Psoas muscle (tissue), 8 donors: ENCODE measurements around the gene LRBA. TPM values are rescaled to one million over a fixed set of nuclear protein-coding genes. Genes with fewer than 3 reads are reported as not detected.

Experiments
- ATAC-seq, 4 donors: fragments of 200-7000 bp; cut with Tn5 transposase; one replicate each; pipeline ENCODE4 v1.9.1; 2020; ENCODE audit warnings: moderate library complexity in 3 of 4, mild to moderate bottlenecking in 2 of 4
- DNase-seq, 2 donors: peaks; one replicate each; pipeline ENCODE4 v3.0.0-alpha.2; 2020
- H3K27ac ChIP-seq: fragments of 200-600 bp; one replicate; pipeline ENCODE4 v1.8.0; 2022
- H3K27me3 ChIP-seq, 3 donors: fragments of 200-600 bp in 1 of 3; one replicate each; pipeline versions ENCODE4 v1.6.1 to v1.8.0; 2013 to 2022; ENCODE audit warnings: low read length in 2 of 3, mild to moderate bottlenecking in 2 of 3, moderate library complexity in 1 of 3; ENCODE audit not compliant: insufficient read depth in 3 of 3
- H3K36me3 ChIP-seq, 2 donors: fragments of 200-600 bp in 1 of 2; one replicate each; pipeline versions ENCODE4 v1.6.1 to v1.8.0; 2013 to 2022; ENCODE audit warnings: low read depth in 1 of 2, mild to moderate bottlenecking in 1 of 2, moderate library complexity in 1 of 2; ENCODE audit not compliant: insufficient read depth in 1 of 2
- H3K4me1 ChIP-seq: fragments of 200-600 bp; one replicate; pipeline ENCODE4 v1.8.0; 2022
- H3K4me3 ChIP-seq: fragments of 200-600 bp; one replicate; pipeline ENCODE4 v1.8.0; 2022; ENCODE audit warnings: mild to moderate bottlenecking
- H3K9me3 ChIP-seq: fragments of 200-600 bp; one replicate; pipeline ENCODE4 v1.8.0; 2022
- WGBS, 3 donors: extraction: QIAGEN DNeasy Blood & Tissue Kit; methylation state at CpG; one replicate each; pipeline versions ENCODE4 v1.1.6 to v1.1.7; 2013; 5-methylcytosine and 5-hydroxymethylcytosine counted together
- intact Hi-C, 2 donors: fragments of 100-400 bp; cut with DNase I; formaldehyde crosslinking; loops; one replicate each; pipeline versions ENCODE4 v1.11.0 to v1.14.2; 2022
- polyA plus RNA-seq, 3 donors: library from polyadenylated mRNA; stranded (reverse); fragments of 200-250 nt; gene quantifications; one replicate each; pipeline ENCODE4 v1.2.3, GENCODE V29; 2013
- total RNA-seq, 4 donors: library from RNA; stranded (reverse); fragmentation: NEBNext Ultra II Directional in 2 of 4; extraction: Animal tissue kit (Norgen Biotek cat#: 25700) in 2 of 4; gene quantifications; one replicate each; pipeline versions ENCODE4 v1.2.1 to v1.2.4, GENCODE V29; 2021 to 2023
- TF ChIP-seq, protein P1 (sequence below): fragments of 200-600 bp; IDR thresholded peaks from one replicate; pipeline ENCODE4 v1.8.0; 2022; ENCODE audit warnings: antibody characterized with exemption
- donor health status: healthy with polysubstance abuse.
- donor health status: DM: no; HTN: no; CAD: no; lungs with moderate emphysema.
- donor health status: Bipolar disorder and iron deficiency.
- donor health status: healthy.
- donor health status: DM: yes; HTN: yes; CAD: no.
- donor health status: DM: no; HTN: no; CAD: no.
- donor health status: DM: no; HTN: no; CAD: no.
- donor health status: DM: yes; HTN: yes; CAD: no.

LRBA gene
- total and polyA plus RNA-seq, 7 donors = 2.9 to 10.6 (median 6.4) TPM

DNA sequence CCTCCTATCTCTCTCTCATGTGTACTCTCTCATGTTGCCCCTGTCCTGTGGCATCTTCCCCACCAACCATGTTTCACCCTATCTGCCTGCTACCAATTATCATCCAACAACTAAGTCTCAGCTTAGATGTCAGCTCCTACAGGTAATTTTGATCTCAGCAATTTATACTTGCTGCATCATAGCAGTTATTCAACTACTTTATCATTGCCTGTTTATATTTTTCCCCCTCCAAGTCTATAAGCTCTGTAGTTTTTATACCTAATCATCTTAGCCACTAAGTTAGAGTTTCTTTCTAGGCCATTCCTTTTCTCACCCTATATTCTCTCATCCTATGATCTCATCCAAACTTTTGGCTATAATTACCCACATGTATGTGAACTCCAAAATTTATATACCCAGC is 382.4 kb downstream of the LRBA start:
- ATAC-seq (no peak), DNase-seq (no peak)
- no peak overlapping the region for H3K4me3 ChIP-seq
- no peaks in the 10 kb centered on the region for H3K27me3 ChIP-seq
- no peaks in the 10 kb centered on the region for H3K9me3 ChIP-seq
- TF ChIP-seq, protein P1, sequence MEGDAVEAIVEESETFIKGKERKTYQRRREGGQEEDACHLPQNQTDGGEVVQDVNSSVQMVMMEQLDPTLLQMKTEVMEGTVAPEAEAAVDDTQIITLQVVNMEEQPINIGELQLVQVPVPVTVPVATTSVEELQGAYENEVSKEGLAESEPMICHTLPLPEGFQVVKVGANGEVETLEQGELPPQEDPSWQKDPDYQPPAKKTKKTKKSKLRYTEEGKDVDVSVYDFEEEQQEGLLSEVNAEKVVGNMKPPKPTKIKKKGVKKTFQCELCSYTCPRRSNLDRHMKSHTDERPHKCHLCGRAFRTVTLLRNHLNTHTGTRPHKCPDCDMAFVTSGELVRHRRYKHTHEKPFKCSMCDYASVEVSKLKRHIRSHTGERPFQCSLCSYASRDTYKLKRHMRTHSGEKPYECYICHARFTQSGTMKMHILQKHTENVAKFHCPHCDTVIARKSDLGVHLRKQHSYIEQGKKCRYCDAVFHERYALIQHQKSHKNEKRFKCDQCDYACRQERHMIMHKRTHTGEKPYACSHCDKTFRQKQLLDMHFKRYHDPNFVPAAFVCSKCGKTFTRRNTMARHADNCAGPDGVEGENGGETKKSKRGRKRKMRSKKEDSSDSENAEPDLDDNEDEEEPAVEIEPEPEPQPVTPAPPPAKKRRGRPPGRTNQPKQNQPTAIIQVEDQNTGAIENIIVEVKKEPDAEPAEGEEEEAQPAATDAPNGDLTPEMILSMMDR = no peak
- no peak overlapping the region for H3K27ac ChIP-seq
- H3K36me3 ChIP-seq = no peaks in the 10 kb centered on the region
- intact Hi-C loops = no loop called here
- no peaks in the 10 kb centered on the region for H3K4me1 ChIP-seq

DNA sequence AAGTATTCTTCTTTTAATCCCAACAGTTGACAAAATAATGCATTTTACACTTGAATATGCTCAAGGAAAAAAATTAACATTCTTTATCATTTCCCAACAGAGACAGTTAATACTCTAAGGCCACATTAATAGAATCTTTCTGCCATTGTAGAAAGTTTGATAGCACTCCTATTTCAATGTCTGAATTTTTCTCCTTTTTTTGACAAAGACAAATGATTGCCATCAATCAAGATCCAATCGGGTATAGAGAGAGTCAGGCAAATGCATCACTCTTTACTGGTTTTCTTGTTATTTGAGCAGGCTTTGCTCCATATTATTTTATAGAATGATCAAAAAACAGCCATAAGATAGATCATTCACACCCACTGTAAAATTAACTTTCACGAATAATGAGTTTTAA is 387.0 kb downstream of the LRBA start:
- no peak overlapping the region for H3K27ac ChIP-seq
- no peak overlapping the region for H3K4me3 ChIP-seq
- DNase-seq (no peak), ATAC-seq (no peak)
- H3K36me3 ChIP-seq = no peaks in the 10 kb centered on the region
- H3K9me3 ChIP-seq = no peaks in the 10 kb centered on the region
- TF ChIP-seq, protein P1 = no peak
- intact Hi-C loops = no loop called here
- WGBS, 3 donors = 88 to 92% (median 91%) methylated on average over 2 of the region's 2 CpGs
- H3K4me1 ChIP-seq = no peaks in the 10 kb centered on the region
- no peaks in the 10 kb centered on the region for H3K27me3 ChIP-seq

DNA sequence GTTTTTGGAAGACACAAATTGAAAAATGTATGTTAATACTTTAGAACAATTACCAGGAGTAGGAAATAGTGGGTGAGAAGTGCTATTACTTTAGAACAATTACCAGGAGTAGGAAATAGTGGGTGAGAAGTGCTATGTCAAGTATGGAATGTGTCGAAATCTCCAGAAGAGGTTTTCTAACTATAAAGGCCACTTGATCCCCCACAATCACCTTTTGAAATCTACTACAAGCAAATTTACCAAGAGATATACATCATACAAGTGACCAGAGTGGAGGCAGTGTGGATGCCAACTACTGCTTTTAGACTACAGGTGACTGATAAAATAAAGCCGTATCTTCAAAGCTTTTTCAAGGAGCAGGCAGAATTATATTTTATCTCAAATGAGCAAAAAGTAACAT is 390.1 kb downstream of the LRBA start:
- no peaks in the 10 kb centered on the region for H3K9me3 ChIP-seq
- TF ChIP-seq, protein P1 = no peak
- H3K27me3 ChIP-seq = no peaks in the 10 kb centered on the region
- 89 to 94% (median 94%) methylated on average over 2 of the region's 2 CpGs for WGBS, 3 donors
- no peak overlapping the region for H3K27ac ChIP-seq
- DNase-seq = no peak
- H3K36me3 ChIP-seq = no peaks in the 10 kb centered on the region
- intact Hi-C loops = no loop called here
- H3K4me3 ChIP-seq = no peak overlapping the region
- ATAC-seq = no peak
- no peaks in the 10 kb centered on the region for H3K4me1 ChIP-seq

DNA sequence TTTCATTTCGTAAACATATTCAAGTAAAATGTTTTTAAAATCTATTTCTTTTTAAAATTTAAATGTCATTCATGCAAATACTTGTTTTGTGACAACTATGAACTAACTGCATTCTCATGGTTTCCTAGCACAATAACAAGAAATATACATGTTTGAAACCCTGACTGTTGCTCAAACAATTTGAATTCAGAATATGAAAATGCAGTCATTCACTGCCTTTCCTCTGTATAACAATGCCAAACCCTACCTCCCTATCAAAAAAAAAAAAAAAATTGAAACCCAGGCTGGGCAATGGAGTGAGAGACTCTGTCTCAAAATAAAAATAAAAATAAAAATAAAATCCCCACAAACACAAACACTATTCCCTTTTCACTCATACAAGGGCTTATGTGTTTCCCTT is 391.0 kb downstream of the LRBA start:
- Histone ChIP-seq H3K4me1 (no peaks in the 10 kb centered on the region), H3K9me3 (no peaks in the 10 kb centered on the region), H3K27me3 (no peaks in the 10 kb centered on the region), H3K36me3 (no peaks in the 10 kb centered on the region), H3K27ac (no peak overlapping the region), H3K4me3 (no peak overlapping the region)
- no peak for DNase-seq
- no peak for ATAC-seq
- TF ChIP-seq, protein P1 = no peak
- intact Hi-C loops = no loop called here
- 95 to 98% (median 98%) methylated on average over 1 of the region's 1 CpG for WGBS, 3 donors

DNA sequence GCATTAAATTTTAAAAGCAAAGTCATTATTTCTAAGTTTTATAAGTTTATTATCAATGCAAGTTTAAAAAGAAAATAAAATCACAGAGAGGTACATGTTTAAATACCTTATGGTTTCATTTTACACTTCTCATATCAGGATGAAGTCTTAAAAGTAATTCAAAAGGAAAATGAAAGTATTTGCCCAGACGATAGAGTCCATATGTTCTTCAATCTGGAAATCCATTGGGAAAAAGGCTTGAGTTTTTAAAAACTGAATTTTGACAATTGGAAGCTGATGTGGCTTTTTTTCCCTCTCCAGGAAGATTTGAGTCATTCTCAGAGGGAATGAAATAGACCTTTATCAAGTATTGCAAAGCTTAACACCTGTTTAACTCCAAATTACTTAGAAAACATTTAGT is 396.0 kb downstream of the LRBA start:
- ATAC-seq = no peak
- Histone ChIP-seq H3K4me1 (no peaks in the 10 kb centered on the region), H3K36me3 (no peaks in the 10 kb centered on the region), H3K27ac (no peak overlapping the region), H3K27me3 (no peaks in the 10 kb centered on the region), H3K9me3 (no peaks in the 10 kb centered on the region), H3K4me3 (no peak overlapping the region)
- 33 to 44% (median 42%) methylated on average over 1 of the region's 1 CpG for WGBS, 3 donors
- DNase-seq = no peak
- TF ChIP-seq, protein P1 = no peak
- intact Hi-C loops = no loop called here
